Endothelial cell of umbilical vein (primary cell): ENCODE results near the gene PAGE2B. TPM values are rescaled to one million over a fixed set of nuclear protein-coding genes. Genes with fewer than 3 reads are reported as not detected.

ENCODE experiments used
- BruUV-seq: library from RNA; stranded (reverse); fragments of 400-500 nt; replicated peaks from 2 replicates; lab custom pipeline; 2021; lab: Mats Ljungman, UMichigan
- CTCF ChIA-PET: fragments of 300-600, 350-600 bp; sonication (Branson Sonifier 250); formaldehyde crosslinking; loops from one replicate; lab custom pipeline; 2021; ENCODE audit warnings: antibody characterized with exemption, inconsistent platforms; lab: Charles Lee
- POLR2A ChIA-PET: fragments of 300-600, 350-600 bp; sonication (Branson Sonifier 250); formaldehyde crosslinking; loops from one replicate; lab custom pipeline; 2021; ENCODE audit warnings: antibody characterized with exemption, inconsistent platforms; lab: Charles Lee
- DNase-seq: peaks from one replicate; pipeline ENCODE4 v3.0.0-alpha.2; 2011; ENCODE audit warnings: low read depth, low spot score
- FAIRE-seq: peaks from 2 replicates; lab custom pipeline; 2011; peaks lifted over from hg19 to GRCh38; lab: Jason Lieb, UNC
- H2AFZ ChIP-seq: 2 replicates; pipeline ENCODE4 v1.6.0; 2012; ENCODE audit warnings: low read depth, low read length, control low read depth, inconsistent platforms
- H3K27ac ChIP-seq: 2 replicates; pipeline ENCODE4 v1.5.1; 2011; ENCODE audit warnings: low read depth, mild to moderate bottlenecking, control low read depth, low read length, moderate library complexity; ENCODE audit not compliant: insufficient read depth
- H3K27me3 ChIP-seq, 2 experiments: 2 replicates each; pipeline versions ENCODE4 v1.6.0 to v1.6.1; 2011; ENCODE audit warnings: low read length in 2 of 2, mixed read lengths in 1 of 2; ENCODE audit not compliant: control insufficient read depth in 2 of 2, insufficient read depth in 2 of 2
- H3K36me3 ChIP-seq, 2 experiments: 2 replicates in 1 of 2; 3 replicates in 1 of 2; pipeline ENCODE4 v1.5.1; 2011; ENCODE audit warnings: low read length in 2 of 2, mild to moderate bottlenecking in 1 of 2, moderate library complexity in 1 of 2; ENCODE audit not compliant: control insufficient read depth in 2 of 2, insufficient read depth in 2 of 2; ENCODE audit errors: extremely low read depth in 1 of 2
- H3K4me1 ChIP-seq: 3 replicates; pipeline ENCODE4 v1.5.1; 2011; ENCODE audit warnings: mild to moderate bottlenecking, low read length; ENCODE audit not compliant: control insufficient read depth, insufficient read depth; ENCODE audit errors: extremely low read depth
- H3K4me2 ChIP-seq: 2 replicates; pipeline ENCODE4 v1.6.1; 2011; ENCODE audit warnings: low read length, control low read depth, mixed read lengths; ENCODE audit not compliant: insufficient read depth
- H3K4me3 ChIP-seq, 3 experiments: fragments of 200-600 bp in 1 of 3; sonication (generic), shearing (Covaris generic) in 1 of 3; replicated peaks in 1 of 3; 2 replicates each; pipeline ENCODE4 v1.5.1; 2011 to 2016; ENCODE audit warnings: control low read depth in 3 of 3, low read length in 3 of 3, mild to moderate bottlenecking in 2 of 3, inconsistent platforms in 1 of 3, low read depth in 1 of 3, moderate library complexity in 1 of 3; ENCODE audit not compliant: insufficient read depth in 1 of 3
- H3K79me2 ChIP-seq: 2 replicates; pipeline ENCODE4 v1.6.0; 2012; ENCODE audit warnings: low read length, inconsistent platforms; ENCODE audit not compliant: control insufficient read depth, insufficient read depth
- H3K9ac ChIP-seq: replicated peaks from 2 replicates; pipeline ENCODE3; 2011; ENCODE audit warnings: low read length, control low read depth; ENCODE audit not compliant: insufficient read depth; ENCODE audit errors: extremely low read depth
- H3K9me1 ChIP-seq: replicated peaks from 3 replicates; pipeline ENCODE4 v1.6.0; 2011; ENCODE audit warnings: mild to moderate bottlenecking, low read length; ENCODE audit not compliant: control insufficient read depth, insufficient read depth; ENCODE audit errors: extremely low read depth
- H3K9me3 ChIP-seq: replicated peaks from 2 replicates; pipeline ENCODE4 v1.5.1; 2012; ENCODE audit warnings: low read length, inconsistent platforms; ENCODE audit not compliant: control insufficient read depth, insufficient read depth
- H4K20me1 ChIP-seq: replicated peaks from 2 replicates; pipeline ENCODE3; 2011; ENCODE audit warnings: mild to moderate bottlenecking, low read length; ENCODE audit not compliant: control insufficient read depth, insufficient read depth; ENCODE audit errors: extremely low read depth
- CTCF ChIP-seq, 2 donors: IDR thresholded peaks; 1 replicate in 1 of 2; 2 replicates in 1 of 2; pipeline ENCODE4 v1.5.1; 2011; ENCODE audit warnings: low read length in 2 of 2, mild to moderate bottlenecking in 2 of 2, moderate library complexity in 2 of 2, control low read depth in 1 of 2, inconsistent platforms in 1 of 2, low read depth in 1 of 2; ENCODE audit not compliant: insufficient read depth in 1 of 2; ENCODE audit errors: extremely low read depth in 1 of 2
- EZH2 ChIP-seq: IDR thresholded peaks from 2 replicates; pipeline ENCODE4 v1.6.1; 2012; ENCODE audit warnings: borderline replicate concordance, low read depth, mild to moderate bottlenecking, moderate library complexity, low read length, inconsistent platforms; ENCODE audit not compliant: severe bottlenecking
- FOS ChIP-seq: IDR thresholded peaks from 2 replicates; pipeline ENCODE4 v1.6.1; 2011; ENCODE audit warnings: mild to moderate bottlenecking, low read length, moderate library complexity, borderline replicate concordance; ENCODE audit not compliant: insufficient read depth
- GATA2 ChIP-seq: IDR thresholded peaks from 2 replicates; pipeline ENCODE4 v1.7.0; 2011; ENCODE audit warnings: low read depth, mild to moderate bottlenecking, moderate library complexity, mixed read lengths, low read length; ENCODE audit not compliant: insufficient read length, insufficient read depth
- JUN ChIP-seq: IDR thresholded peaks from 2 replicates; pipeline ENCODE4 v1.6.1; 2011; ENCODE audit warnings: borderline replicate concordance, low read depth; ENCODE audit not compliant: insufficient read length, insufficient read depth
- MYC ChIP-seq: IDR thresholded peaks from one replicate; pipeline ENCODE4 v1.6.1; 2011; ENCODE audit warnings: mild to moderate bottlenecking, low read depth, low read length
- POLR2A ChIP-seq: IDR thresholded peaks from 2 replicates; pipeline ENCODE4 v1.6.1; 2012; ENCODE audit warnings: low read depth, mild to moderate bottlenecking, control low read depth, low read length
- POLR2AphosphoS5 ChIP-seq: IDR thresholded peaks from 2 replicates; pipeline ENCODE4 v1.6.1; 2012; ENCODE audit warnings: low read depth, mild to moderate bottlenecking, control low read depth, low read length, moderate library complexity; ENCODE audit not compliant: insufficient read depth
- dilution Hi-C: fragments of 300-500 bp; cut with MboI; formaldehyde crosslinking; loops from one replicate; pipeline ENCODE4 v1.15.0; 2019; ENCODE audit warnings: low sequenced_read_pairs; ENCODE audit not compliant: extremely low pct_ligation_motif_present
- intact Hi-C: fragments of 100-400 bp; cut with micrococcal nuclease; formaldehyde crosslinking; loops from one replicate; pipeline ENCODE4 v1.10.0; 2022
- polyA plus RNA-seq, 4 experiments: library from polyadenylated mRNA; depleted of rRNA in 3 of 4; stranded (reverse) in 3 of 4; unstranded in 1 of 4; fragments of >200 nt; gene quantifications; 2 replicates each; pipeline versions ENCODE4 v1.2.1 to v1.2.3, GENCODE V29; 2011 to 2012; ENCODE audit warnings: missing spikeins in 1 of 4
- total RNA-seq: library from RNA; stranded (reverse); gene quantifications from 2 replicates; pipeline ENCODE4 v1.2.3, GENCODE V29; 2021
- TF ChIP-seq, protein P1 (sequence below): IDR thresholded peaks from 2 replicates; pipeline ENCODE4 v1.6.1; 2011; ENCODE audit not compliant: insufficient read depth, insufficient read length

Gene PAGE2B
- total and polyA plus RNA-seq, 2 donors (not counting 3 experiments of a cell fraction or from before 2014, with no cell fraction given) = not detected

- FAIRE-seq = no peak
- no peaks in the 10 kb centered on the region for H3K79me2 ChIP-seq
- no TSS peak for BruUV-seq
- H3K9me1 ChIP-seq = no peaks in the 10 kb centered on the region
- H4K20me1 ChIP-seq = no peaks in the 10 kb centered on the region
- H3K9ac ChIP-seq = no peak overlapping the region
- no peak for DNase-seq
- no peak for TF ChIP-seq JUN
- no peak for TF ChIP-seq GATA2
- TF ChIP-seq, protein P1, sequence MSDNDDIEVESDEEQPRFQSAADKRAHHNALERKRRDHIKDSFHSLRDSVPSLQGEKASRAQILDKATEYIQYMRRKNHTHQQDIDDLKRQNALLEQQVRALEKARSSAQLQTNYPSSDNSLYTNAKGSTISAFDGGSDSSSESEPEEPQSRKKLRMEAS = no peak
- no peak for TF ChIP-seq FOS
- no peak for TF ChIP-seq CTCF (IDR thresholded peaks at IDR 0.05; ENCODE audit: extremely low read depth in 1 of 2, insufficient read depth in 1 of 2, low read depth in 1 of 2, low read length in 2 of 2)
- TF ChIP-seq POLR2AphosphoS5 = no peak
- no peak for TF ChIP-seq POLR2A
- TF ChIP-seq EZH2 = no peak
- no peak for TF ChIP-seq MYC
- POLR2A ChIA-PET = no interaction called here
- dilution Hi-C loops = no loop called here
- H3K4me1 ChIP-seq = no peaks in the 10 kb centered on the region
- CTCF ChIA-PET = no interaction called here
- no peak overlapping the region for H3K4me2 ChIP-seq
- H3K4me3 ChIP-seq = no peak overlapping the region
- H3K9me3 ChIP-seq = no peaks in the 10 kb centered on the region
- no peaks in the 10 kb centered on the region for H3K27me3 ChIP-seq
- H3K36me3 ChIP-seq = no peaks in the 10 kb centered on the region
- H2AFZ ChIP-seq = no peak overlapping the region
- no peak overlapping the region for H3K27ac ChIP-seq
- intact Hi-C loops = no loop called here
Measured at GRCh38 chrX:55107262-55107661, 32.4 kb downstream of the PAGE2B start.
